HG03066 (cell line): ENCODE data around the gene ASTN2.

Source experiments
- ATAC-seq: cut with Tn5 transposase; IDR thresholded peaks from one replicate; pipeline ENCODE4 v1.9.1; 2021; ENCODE audit warnings: low read depth; ENCODE audit not compliant: unreplicated experiment

The ASTN2 gene

DNA sequence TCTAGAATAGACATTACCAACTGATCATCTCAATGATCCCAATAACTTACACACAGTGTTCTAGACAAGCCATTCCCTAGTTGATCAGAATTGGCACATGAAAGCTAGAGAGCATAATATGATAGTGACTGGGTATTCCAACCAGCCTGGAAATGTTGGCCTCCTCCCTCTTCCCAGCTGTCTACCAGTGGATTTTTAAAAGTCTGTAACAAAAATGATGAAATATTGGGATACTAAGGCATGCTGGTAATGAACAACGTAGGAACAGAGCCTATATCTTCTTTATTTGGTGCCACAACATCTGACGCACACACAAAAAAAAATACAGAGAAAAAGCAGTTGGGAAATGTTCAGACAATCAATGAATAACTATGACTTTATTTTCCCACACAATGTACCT lies 692.9 kb downstream of the ASTN2 start:
- no peak for ATAC-seq

- ATAC-seq: no peak
These were observed 693.4 kb downstream of the ASTN2 start for GRCh38 chr9:116721411-116721810.

GRCh38 chr9:116720111-116720510 lies 694.7 kb downstream of the ASTN2 start:
- no peak for ATAC-seq

GRCh38 chr9:116718111-116718510 lies 696.7 kb downstream of the ASTN2 start:
- no peak for ATAC-seq

DNA sequence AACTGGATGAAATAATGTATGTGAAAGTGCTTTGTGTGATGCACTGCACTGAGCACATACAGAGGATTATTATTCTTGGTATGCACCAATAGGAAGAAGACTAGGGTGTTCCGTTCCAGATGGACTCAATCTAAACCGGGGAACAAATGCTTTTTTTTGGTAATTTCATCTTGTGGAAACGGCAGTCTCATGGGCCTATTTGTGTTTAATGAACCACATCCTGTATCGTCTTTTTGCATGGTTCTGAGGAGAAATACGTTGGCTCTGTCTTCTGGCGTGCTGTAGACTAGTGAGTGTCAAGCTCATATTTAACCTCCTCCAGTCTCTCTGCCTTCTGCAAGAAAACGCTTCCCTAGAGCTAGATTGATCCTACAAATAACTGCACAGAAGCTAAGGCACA lies 697.7 kb downstream of the ASTN2 start:
- ATAC-seq: no peak

DNA sequence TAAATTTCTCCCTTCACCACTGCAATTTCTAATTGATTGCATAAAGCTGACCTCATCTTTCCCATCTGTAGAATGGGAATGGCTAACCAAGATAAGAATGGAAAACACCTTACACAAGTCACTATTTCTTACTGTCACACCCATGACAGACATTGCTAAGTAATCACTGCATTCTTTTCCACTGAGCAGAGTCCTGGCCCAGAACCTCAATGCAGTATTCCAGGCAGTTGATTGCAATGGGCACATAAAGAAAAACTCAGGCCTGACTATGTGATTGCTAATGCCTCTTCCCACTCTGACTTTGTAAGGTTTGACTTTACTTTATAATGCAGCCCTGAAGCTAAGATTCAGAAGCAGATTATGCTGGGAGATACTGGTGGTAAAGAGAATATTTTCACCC lies 698.4 kb downstream of the ASTN2 start:
- no peak for ATAC-seq

- no peak for ATAC-seq
These were observed 699.1 kb downstream of the ASTN2 start for GRCh38 chr9:116715751-116716150.

GRCh38 chr9:116713271-116713670 lies 701.6 kb downstream of the ASTN2 start:
- ATAC-seq: no peak

DNA sequence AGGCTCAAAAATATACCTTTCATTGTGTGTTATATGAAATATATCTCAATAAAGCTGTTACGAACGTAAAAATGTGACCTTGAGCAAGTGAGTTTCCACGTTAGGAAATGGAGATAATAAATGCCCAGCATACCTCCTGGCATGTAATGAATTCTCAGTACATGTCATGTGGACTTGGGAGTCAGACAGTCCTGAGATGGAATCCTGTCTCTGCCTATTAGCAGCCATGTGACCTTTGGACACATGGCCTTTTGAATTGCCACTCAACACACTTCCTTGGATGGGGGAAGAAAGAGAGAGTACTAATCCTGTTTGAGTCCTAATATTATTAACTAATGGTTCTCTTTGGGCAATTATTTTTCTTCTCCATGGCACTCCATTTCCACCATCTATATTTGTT lies 702.1 kb downstream of the ASTN2 start:
- ATAC-seq: no peak

DNA sequence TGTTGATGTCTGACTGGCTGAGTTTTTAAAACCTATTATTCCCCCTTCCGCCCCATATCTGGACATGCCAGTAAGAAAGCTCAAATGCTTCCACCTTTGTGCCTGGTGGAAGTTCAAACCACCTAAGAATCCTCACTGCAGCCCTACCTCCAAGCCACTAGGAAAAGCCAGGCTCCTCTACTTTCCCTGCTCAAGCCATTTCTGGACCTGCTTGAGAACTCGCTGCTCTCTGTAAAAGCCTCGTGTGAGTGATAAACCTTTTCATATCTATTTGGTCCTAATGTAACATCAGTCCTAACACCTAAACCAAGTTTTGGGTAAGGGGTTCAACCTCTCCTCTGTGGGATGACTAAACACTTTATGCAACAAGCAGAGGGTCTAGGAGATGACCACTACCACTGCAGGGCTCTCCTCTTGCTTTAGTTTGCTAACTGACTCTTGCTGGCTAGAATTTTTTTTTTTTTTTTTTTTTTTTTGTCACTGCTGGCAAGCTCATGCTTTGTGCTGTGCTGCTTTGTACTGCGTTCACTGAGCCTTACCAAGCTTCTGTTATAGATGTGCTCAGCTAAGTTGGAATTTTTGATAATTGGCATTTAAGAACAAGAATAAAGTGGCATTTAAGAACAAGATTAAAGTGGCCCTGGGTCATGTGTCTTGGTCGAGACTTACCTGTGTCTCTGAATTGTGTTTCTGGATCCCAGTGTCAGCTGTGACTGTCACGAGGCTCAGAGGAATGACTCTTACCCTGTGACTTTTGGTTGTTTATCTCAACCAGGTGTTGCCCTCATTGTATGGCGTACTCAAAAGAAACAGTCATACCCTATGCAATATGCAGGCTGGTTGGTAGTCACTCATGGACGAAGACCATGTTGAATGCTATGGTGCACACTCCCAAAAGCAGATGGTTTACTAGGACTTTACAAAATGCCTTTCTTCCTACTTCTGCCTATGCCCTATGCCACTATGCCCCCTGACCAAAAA lies 708.3 kb downstream of the ASTN2 start:
- ATAC-seq: no peak

GRCh38 chr9:116705531-116705930 lies 709.3 kb downstream of the ASTN2 start:
- no peak for ATAC-seq

GRCh38 chr9:116704470-116704869 lies 710.4 kb downstream of the ASTN2 start:
- no peak for ATAC-seq

DNA sequence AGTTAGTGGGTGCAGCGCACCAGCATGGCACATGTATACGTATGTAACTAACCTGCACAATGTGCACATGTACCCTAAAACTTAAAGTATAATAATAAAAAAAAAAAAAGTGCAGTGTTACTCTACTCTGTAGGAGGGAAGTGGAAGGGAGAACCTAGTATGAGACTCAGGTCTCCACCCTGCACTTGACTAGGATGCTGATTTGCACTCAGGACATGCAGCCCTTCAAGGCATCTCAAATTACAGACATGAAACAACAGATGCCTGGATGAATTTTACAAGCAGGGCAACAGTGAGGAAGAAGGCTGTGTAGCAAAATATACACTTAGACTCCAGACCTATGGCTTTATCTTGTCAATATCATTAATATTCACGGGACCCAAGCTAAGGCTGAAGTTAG lies 711.2 kb downstream of the ASTN2 start:
- no peak for ATAC-seq

GRCh38 chr9:116701940-116702642 lies 712.8 kb downstream of the ASTN2 start:
- ATAC-seq: no peak

- ATAC-seq: no peak
These were observed 713.7 kb downstream of the ASTN2 start for GRCh38 chr9:116700882-116701865.

GRCh38 chr9:116700279-116700678 lies 714.6 kb downstream of the ASTN2 start:
- no peak for ATAC-seq

- ATAC-seq: no peak
These were observed 717.0 kb downstream of the ASTN2 start for GRCh38 chr9:116697887-116698286.

DNA sequence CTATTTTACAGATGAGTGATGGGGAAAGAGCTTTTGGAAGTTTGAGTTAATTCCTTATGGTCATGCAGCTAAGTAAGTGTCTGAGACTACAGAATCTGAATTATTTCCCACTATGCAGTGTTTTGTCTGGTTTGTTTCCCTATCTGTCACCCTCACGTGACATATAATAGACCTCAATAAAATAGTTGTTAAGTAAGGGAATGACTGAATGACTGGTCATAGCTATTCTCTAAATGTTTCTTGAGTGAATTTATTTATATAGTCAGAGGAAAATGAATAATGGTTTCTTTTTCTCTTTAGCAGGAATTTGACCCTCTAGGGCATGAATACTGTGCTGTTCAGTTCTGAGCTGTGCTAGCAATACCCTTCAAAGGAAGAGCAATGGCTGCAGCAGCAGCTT lies 717.5 kb downstream of the ASTN2 start:
- ATAC-seq: no peak

DNA sequence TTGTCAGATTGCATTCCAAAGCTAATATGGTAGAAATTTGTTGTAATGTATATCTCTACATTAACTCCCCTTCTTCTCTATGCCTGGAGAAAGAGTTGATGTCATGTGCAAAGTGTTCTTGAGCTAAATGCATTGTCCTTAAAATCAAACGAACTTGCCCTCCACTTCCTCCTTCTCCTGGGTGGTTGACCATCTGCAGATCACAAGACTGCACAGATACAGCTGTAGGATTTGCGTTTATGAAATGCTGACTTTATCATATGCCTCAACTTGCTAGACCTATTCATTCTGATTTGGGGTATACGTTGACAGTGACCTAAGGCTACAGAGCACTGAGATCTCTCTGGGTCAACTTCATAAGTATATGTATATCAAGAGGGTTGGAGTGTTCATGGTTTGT lies 719.4 kb downstream of the ASTN2 start:
- ATAC-seq: no peak

DNA sequence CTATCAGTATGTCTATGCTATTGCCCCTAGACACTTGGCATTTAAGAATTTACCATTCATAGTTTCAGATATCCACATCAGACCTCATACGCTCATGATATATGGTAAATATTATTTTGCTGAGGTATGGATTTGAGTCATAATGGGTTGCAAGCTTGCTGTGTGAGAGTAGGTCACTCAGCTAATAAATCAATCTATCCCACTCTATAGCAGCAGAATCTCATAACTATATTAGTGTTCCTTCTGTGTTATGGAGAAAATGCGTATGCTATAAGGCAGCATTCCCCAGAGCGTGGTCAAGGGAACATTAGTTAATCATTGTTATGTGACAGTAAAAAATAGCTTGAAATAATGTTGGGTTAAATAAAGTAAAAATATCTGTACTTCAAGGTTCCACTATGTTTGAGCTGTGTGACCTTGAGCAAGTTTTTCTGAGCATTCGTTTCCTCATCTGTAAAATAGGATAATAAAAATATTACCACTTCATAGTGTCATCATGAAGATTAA lies 720.0 kb downstream of the ASTN2 start:
- ATAC-seq: no peak
